GM19023 (cell line): ENCODE results near the gene FKBP2.
A peak's percentile ranks its signal among the peaks of the same experiment; 100 is the strongest.

Experiments
- ATAC-seq: cut with Tn5 transposase; IDR thresholded peaks from one replicate; pipeline ENCODE4 v1.9.1; 2021; ENCODE audit warnings: mild to moderate bottlenecking, moderate library complexity; ENCODE audit not compliant: unreplicated experiment

FKBP2 gene

DNA sequence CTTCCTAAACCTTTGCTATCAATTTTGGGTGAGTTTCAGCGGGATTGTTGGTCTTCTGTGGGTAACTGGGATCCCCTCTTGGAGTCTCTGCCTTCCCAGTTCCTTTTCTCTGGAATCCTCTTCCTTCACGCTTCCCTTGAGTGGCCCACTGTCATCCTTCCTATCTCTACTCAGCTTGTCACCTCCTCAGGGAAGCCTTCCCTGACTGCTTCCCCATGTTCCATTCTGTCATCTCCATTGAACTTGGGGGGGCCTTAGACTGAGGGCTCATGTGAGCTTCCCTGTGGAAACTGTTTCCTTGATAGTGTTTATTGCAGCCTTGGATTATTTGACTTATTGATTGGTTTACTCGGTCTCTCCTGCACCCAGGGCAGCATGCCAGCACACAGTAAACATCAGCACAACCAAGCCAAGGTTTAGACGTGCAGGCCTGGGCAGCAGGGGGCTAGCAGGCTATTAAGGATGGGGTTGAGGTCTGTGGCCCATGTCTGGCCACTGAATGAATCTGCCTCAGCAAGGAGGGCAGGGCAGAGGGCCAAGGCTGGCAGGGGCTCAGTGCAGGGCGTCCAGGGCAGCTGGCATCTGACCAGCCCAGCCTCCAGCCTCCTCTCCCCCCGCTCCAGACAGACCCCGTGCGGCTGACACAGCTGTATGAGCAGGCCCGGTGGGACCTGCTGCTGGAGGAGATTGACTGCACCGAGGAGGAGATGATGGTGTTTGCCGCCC lies 22.1 kb upstream of the FKBP2 start:
- ATAC-seq = no peak

DNA sequence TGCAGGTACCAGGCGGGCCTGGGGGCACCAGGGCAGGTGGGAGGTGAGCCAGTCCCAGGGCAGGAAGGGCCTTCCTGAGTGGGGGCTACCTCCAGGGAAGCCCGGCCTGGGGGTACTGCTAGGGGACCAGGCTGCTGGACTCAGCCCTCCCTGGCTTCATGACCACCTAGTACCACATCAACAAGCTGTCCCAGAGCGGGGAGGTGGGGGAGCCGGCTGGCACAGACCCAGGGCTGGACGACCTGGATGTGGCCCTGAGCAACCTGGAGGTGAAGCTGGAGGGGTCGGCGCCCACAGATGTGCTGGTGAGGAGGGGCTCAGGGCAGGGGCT lies 21.6 kb upstream of the FKBP2 start:
- ATAC-seq = no peak

DNA sequence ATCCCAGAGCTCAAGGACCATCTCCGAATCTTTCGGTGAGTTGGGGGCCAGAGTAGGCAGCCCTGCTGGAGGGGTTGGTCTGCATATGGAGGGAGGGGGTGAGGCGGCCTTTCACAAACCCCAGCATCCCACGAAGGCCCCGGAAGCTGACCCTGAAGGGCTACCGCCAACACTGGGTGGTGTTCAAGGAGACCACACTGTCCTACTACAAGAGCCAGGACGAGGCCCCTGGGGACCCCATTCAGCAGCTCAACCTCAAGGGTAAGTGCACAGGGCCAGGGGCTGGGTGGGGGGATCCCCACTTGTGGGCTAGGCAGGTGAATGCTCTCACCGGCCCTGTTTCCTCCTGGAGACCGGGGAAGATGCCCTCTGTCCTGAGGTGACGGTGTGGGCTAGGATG lies 21.1 kb upstream of the FKBP2 start:
- no peak for ATAC-seq

DNA sequence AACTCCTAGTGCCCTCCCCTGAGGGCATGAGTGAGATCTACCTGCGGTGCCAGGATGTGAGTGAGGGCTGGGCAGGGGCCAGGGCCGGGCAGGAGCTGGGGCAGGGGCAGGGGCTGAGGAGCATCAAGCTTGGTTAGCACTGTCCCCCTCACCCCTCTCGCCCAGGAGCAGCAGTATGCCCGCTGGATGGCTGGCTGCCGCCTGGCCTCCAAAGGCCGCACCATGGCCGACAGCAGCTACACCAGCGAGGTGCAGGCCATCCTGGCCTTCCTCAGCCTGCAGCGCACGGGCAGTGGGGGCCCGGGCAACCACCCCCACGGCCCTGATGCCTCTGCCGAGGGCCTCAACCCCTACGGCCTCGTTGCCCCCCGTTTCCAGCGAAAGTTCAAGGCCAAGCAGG lies 20.6 kb upstream of the FKBP2 start:
- ATAC-seq = no peak

DNA sequence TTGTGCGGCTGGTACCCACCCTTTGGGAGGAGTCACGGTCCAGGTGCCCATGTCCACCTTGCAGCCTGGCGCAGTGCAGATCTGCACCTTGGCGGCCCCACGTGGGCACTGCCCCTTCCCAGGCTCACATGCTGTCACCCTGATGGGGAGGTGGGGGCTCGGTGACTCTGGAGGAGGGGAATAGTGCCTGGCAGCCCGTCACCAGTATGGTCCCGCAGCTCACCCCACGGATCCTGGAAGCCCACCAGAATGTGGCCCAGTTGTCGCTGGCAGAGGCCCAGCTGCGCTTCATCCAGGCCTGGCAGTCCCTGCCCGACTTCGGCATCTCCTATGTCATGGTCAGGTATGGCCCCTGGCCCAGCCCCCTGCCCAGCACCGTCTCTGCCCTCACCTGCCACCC lies 20.1 kb upstream of the FKBP2 start:
- ATAC-seq = no peak

DNA sequence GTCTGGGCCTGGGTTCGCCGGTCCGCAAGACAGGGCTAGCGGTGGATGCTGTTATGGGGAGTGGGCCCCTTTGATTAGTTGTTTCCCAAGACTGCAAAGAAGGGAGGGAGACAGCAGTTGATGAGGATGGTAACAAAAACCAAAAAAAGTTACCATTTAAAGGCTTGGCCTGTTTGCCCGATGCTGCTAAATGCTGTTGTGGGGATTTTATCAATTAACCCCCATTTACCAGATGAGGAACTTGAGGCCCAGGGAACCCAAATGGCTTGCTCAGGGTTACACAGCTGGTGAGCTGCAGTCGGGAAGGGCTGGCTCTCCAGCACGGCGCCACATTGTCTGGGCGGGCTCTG lies 18.3 kb upstream of the FKBP2 start:
- no peak for ATAC-seq

DNA sequence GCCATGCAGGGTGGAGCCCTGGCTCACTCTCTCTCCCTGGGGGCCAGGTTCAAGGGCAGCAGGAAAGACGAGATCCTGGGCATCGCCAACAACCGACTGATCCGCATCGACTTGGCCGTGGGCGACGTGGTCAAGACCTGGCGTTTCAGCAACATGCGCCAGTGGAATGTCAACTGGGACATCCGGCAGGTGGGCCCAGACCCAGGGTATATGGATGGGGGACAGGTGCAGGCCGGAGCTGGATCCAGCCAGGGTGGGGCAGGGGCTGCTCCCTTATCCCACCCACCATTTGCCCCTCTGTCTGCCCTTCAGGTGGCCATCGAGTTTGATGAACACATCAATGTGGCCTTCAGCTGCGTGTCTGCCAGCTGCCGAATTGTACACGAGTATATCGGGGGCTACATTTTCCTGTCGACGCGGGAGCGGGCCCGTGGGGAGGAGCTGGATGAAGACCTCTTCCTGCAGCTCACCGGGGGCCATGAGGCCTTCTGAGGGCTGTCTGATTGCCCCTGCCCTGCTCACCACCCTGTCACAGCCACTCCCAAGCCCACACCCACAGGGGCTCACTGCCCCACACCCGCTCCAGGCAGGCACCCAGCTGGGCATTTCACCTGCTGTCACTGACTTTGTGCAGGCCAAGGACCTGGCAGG lies 17.8 kb upstream of the FKBP2 start:
- no peak for ATAC-seq

DNA sequence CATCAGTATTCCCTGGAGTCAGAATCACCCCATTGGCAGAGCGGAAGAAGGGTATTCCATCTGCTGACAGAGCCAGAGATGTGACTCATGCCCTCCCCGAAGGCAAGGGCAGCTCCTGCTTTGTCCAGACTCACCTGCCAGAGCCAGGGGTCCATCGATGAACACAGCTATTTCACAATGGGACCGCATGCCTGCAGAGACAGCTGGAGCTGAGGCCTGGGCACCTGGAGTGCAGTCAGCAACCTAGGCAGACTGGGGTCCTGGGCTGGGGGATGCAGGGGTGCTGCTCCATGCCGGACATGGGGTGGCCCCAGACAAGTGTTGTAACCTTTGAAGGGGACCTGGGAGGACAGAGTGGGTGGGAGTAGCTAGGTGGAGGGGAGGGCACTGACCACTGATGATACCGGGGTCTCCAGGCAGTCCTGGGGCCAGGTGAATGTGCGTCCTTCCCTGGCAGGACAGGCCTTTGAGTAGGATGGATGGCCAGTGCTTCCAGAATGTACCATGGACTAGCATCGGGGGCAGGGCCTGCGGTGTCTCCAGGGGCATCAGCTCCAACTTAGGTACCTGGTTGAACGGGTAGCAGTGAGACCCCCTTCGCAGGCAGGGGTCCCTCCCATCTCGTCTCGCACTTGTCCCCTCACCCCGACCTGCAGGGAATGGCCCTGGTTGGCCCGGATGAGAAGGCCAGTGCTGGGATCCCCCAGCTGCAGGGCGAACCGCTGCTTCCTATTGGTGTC lies 16.6 kb upstream of the FKBP2 start:
- no peak for ATAC-seq

DNA sequence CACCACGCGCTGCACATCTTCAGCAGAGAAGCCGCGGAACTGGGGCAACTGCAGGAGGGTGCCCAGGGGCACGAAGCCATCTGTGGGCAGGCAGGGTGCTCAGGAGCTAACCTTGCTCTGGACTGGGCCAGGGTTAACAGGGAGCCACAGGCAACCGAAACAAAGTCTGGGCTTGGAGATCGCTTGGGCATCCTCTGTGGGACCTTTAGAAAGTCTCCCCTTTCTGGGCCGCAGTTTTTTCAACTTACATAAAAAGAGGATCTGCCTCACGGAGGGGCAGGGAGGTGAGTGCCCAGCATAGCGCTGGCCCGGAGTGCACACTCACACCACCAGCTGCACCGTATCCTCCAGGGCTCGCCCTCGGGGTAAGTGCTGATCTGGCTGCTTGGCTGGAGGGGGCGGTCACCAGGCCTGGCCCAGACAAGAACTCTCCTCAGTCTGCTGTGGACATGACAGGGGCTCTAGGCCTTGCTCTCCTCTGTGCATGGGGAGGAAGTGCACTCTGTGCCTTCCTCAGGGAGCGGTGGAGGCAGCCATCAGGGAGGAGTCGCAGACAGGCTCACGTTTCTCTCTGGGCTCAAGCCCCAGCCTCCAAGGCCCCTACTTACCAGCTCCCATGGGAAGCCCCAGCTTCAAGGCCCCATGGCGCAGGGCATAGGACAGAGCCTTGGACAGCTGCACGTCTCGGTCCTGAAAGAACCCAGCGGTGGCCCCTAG lies 15.8 kb upstream of the FKBP2 start:
- no peak for ATAC-seq

DNA sequence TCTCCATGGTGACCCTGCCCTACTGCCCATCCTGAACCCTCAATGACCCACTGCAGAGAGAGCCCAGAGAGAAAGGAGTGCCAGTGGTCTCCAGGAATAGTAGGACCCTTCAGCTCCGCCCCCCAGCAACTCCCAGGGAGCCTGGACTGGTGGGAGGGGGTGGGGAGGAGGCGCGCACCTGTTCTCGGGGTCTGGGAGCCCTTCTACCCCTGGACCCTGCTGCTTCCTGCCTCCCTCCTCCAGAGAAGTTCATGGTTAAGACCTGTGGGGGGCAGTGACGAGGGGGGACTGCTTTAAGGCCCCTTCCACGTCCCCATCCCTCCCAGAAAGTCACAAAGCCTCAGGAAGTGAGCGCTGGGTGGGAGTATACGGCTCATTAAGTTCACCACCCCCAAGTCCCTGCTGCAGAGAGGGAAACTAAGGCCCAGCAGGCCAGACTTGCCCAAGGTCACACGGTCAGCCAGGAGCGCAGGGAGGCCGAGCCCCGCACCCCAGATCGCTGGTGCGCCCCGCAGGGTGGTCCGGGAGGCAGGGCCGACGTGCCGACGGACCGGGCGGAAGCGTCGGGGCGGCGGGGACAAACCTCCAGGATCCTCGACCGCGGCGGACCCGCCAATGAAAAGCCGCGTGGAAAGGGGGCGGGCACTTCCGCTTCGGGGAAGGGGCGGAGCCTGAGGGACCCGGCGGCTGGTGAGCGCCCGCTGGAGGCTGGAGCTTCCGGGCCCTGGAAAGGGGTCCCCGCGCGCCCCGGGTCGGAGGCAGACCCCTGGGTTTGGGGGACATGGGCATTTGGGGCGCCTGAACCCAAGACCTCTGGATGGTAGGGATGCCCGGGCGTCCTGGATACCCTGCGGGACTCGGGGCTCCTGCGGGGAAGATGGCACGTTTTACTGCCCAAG lies 15.0 kb upstream of the FKBP2 start, which contains the start of the genes NUDT22 and TRPT1:
Gene NUDT22, plus strand, starts transcription at position 667 of the 899 bp plus-strand sequence. CDS start 379 bp downstream, outside the sequence.
Gene TRPT1, minus strand, starts transcription at position 579 of the 899 bp plus-strand sequence. Its CDS starts 326 bp downstream, at position 253.
- ATAC-seq = peak; percentile 51

DNA sequence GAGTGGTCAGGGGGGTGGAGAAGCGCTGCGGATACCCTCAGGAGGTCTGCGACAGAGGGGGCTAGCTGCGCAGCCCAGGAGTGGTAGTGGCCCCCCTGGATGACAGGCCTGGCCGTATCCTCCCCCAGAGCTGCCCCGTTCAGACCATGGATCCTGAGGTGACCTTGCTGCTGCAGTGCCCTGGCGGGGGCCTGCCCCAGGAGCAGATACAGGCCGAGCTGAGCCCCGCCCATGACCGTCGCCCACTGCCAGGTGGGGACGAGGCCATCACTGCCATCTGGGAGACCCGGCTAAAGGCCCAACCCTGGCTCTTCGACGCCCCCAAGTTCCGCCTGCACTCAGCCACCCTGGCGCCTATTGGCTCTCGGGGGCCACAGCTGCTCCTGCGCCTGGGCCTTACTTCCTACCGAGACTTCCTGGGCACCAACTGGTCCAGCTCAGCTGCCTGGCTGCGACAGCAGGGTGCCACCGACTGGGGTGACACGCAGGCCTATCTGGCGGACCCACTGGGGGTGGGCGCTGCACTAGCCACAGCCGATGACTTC lies 14.3 kb upstream of the FKBP2 start:
- ATAC-seq = no peak

DNA sequence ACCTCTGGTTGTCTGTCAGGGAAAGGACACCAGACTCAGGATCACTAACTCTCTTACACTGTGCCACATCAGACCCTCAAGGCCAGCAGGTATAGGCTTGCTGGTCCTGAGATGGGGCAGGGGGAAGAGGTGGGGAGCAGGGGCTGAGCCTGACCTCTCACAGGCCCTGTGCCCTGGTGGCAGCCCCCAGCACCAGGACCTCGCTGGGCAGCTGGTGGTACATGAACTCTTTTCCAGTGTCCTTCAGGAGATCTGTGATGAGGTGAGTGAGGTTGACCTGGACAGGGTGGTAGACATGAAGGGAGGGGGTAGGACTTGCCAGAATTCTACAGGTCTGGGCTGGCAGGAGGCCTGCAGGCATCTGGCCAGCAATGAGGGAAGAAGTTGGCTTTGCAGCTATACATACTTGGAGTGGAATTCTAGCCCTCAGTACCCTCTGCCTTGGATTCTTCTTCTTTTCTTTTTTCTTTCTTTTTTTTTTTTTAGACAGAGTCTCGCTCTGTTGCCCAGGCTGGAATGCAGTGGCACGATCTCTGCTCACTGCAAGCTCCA lies 13.4 kb upstream of the FKBP2 start:
- ATAC-seq = no peak

DNA sequence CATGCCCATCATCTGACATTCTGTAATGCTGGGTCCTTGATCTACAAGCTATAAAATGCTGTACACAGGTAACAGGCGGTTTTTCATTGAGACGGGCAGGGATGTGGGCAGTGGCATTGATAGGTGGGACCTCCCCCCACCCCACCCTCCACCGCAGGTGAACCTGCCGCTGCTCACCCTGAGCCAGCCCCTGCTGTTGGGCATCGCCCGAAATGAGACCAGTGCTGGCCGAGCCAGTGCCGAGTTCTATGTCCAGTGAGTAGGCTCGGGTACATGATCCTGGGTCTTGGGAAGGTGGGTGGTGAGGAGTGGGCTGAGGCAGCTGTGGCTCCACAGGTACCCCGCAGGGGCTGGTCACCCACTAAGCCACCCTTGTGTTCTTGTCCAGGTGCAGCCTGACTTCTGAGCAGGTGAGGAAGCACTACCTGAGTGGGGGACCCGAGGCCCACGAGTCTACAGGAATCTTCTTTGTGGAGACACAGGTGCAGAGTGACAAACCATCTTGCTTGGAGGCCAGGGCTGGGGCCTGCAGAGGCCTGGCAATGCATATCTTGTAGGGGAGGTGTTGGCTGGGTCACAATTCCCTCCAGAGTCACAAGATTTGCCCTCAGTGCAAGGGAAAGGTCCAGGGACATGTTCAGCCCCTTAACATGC lies 11.7 kb upstream of the FKBP2 start:
- ATAC-seq = no peak

DNA sequence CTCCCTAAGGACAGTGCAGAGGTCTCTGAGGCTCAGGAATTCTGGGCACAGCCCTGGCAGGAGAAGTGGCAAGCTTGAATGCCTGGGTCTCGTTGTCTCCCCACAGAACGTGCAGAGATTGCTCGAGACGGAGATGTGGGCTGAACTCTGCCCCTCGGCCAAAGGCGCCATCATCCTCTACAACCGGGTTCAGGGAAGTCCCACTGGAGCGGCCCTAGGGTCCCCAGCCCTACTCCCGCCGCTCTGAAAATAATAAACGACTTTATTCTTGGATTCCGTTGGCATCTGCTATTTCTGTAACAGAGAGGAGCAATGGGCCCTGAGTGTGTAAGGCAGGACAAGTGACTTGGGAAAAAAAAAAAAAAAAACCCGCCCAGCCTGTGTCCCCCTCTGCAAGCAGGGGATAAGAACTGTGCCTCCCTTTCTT lies 11.1 kb upstream of the FKBP2 start:
- no peak for ATAC-seq

DNA sequence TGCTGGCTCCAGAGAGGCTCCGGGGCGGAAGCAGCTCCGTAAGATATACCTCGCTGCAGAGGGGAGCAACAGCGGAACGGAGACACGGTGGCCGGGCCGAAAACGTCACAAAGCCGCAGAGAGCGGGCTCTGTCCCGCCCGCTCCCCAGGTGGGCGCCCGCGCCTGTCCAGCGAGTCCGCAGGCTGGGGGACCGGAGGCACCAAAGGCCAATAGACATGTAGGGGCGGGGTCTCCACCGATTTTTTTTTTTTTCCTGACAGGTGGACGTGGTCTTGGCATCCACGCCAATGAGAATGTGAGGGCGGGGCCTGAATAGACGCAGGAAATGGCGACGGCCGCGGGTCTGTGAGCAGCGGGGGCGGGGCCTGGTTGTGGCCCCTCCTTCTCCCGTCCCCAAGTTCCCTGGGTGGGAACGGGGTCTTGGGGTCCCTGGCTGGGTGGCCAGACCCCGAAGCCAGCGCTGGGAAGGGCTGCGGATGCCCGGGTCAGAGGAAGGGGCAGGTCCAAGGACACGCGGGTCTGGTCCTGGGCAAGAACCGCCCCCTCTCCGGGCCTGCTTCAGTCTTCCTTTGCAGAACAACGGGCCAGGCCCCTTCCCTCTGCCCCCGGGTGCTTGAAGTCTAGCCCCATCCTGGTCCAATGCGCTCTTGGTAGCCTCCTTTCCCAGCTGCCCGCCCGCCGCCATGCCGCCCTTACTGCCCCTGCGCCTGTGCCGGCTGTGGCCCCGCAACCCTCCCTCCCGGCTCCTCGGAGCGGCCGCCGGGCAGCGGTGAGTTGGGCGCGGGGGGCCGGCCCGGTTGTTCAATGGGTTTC lies 10.5 kb upstream of the FKBP2 start, which contains the start of gene DNAJC4:
Gene DNAJC4, plus strand, starts transcription at position 378 of the 814 bp plus-strand sequence. Its CDS starts 307 bp downstream, at position 685.
- ATAC-seq = peak; percentile 44

DNA sequence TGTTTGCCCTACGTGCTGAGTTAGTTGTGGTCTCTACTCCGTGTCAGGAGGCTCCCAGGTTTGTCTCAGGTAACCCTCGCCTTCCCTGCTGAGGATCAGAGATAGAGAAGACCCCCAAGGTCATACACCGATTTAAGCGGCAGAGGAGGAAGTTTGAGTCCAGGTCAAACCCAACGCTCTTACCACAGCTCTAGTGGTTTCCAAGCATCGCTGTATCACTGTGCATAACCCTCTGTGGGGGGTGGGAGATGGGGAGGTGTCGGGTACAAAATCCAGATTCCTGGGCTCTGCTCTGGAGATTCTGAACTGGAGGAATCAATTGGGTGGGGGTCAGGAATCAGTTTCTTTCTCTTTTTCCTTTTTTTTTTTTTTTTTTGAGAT lies 9.9 kb upstream of the FKBP2 start:
- ATAC-seq = no peak

DNA sequence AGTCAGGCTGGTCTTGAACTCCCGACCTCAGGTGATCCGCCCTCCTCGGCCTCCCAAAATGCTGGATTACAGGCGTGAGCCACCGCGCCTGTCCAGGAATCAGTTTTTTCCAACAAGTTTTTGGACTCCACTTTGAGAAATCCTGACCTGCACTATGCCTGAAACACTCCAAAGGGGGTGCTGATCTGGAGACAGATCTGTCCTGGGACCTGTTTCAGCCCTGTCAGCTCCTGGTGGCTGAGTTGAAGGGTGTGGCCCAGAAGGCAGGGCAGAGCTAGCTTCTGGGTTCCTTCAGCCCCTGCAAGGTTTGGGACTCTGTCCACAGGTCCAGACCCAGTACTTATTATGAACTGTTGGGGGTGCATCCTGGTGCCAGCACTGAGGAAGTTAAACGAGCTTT lies 9.3 kb upstream of the FKBP2 start:
- no peak for ATAC-seq
